Left renal pelvis (tissue), 4 donors: ENCODE data around the gene SLC4A3. TPM values are rescaled to one million over a fixed set of nuclear protein-coding genes. Genes with fewer than 3 reads are reported as not detected.
A peak's percentile ranks its signal among the peaks of the same experiment; 100 is the strongest.
"Not testable (repeated sequence)": the region's sequence is repeated elsewhere in the genome, so short reads cannot be mapped to it uniquely, and the experiment has no call there.

Experiments
- DNase-seq, 4 donors: peaks; one replicate each; pipeline ENCODE4 v3.0.0-alpha.2; 2013; ENCODE audit warnings: low read depth in 4 of 4, low spot score in 3 of 4
- polyA plus RNA-seq, 4 donors: library from polyadenylated mRNA; unstranded; fragments of 120-200 nt; gene quantifications; one replicate each; pipeline ENCODE4 v1.2.1, GENCODE V29; 2013; ENCODE audit not compliant: insufficient read length in 4 of 4

SLC4A3 gene
- polyA plus RNA-seq, 4 donors: 7.3 to 13.5 (median 8.5) TPM

GRCh38 chr2:219672406-219672805, 45.0 kb downstream of the SLC4A3 start:
- no peak for DNase-seq

GRCh38 chr2:219675221-219675620, 47.8 kb downstream of the SLC4A3 start:
- DNase-seq: no peak

DNA sequence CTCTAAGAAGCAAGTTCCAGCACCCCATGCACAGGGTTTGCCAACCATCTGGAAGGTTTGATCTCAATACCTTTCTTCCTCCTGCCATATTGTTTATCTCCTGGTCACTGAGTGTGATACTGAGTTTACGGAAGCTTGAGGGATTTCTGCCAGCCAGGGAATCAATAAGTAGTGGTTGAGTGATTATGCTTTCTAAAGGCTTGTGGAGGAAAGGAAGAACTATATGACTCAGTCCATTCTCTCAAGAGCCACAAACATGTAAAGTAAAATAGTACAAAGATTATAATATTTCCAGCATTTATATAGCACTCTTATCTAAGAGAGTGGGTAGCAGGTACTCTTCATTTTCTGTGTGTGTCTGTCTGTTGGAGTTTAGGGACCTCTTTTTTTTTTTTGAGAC, 49.2 kb downstream of the SLC4A3 start:
- no peak for DNase-seq

DNA sequence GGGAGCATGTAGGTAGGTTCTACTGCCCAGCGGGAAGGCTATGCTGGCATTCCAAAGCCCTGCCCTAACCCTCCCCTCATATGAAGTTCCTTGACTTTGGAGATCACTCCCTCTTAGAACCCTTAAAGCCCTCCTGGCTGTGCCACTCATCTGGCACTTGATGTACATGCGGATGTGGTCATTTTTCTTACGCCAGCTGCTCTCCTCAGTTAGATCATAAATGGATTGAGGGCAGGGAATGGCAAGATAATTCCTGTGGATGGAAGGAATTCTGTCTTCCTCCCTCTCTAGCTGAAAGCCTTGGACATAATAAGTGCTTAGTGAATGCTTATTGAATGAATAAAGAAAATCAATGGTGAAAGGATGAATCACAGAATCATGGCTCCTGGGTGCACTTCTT, 51.6 kb downstream of the SLC4A3 start:
- DNase-seq: no peak

- DNase-seq: no peak
These were observed 52.1 kb downstream of the SLC4A3 start for GRCh38 chr2:219679571-219679970.

- DNase-seq: no peak
These were observed 53.7 kb downstream of the SLC4A3 start for GRCh38 chr2:219680958-219681693.

DNA sequence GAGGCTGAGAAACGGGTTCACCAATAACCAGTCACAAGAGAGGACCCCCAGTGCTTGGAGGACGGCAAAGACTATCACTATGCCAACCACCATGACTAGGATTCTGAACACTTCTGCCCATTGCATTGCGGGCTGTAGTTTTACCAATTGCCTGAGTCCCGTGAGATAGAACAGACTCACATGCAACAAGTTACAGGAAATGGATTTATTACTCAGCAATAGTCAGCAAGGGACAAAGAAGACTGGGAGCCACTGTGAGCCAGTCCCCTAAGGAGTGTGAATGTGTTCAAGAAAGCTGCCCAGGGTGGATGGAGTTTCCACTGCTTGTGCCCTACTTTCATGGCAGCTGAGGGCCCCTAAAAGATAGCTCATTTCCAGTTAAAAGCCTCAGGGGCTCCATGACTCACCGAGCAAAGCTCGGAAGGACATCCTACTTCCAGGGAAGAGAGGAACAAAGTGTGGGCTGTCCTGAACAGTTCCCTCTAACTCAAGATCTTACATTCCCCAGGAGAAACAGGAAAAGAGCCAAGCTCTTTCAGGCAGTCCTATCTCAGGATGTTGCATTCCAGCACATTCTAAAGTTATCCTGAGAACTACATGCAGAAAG, 54.4 kb downstream of the SLC4A3 start:
- no peak for DNase-seq

DNA sequence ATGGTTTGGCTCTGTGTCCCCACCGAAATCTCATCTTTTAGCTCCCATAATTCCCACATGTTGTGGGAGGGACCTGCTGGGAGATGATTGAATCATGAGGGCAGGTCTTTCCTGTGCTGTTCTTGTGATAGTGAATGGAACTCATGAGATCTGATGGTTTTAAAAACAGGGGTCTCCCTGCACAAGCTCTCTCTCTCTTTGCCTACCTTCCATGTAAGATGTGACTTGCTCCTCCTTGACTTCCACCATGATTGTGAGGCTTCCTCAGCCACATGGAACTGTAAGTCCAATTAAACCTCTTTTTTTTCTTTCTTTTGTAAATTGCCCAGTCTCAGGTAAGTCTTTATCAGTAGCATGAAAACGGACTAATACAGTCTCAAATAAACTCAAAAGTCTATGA, 56.0 kb downstream of the SLC4A3 start:
- DNase-seq: not testable (repeated sequence)

GRCh38 chr2:219684721-219685689, 57.6 kb downstream of the SLC4A3 start:
- DNase-seq: peak in 1 of 4 donors; percentile 56

DNA sequence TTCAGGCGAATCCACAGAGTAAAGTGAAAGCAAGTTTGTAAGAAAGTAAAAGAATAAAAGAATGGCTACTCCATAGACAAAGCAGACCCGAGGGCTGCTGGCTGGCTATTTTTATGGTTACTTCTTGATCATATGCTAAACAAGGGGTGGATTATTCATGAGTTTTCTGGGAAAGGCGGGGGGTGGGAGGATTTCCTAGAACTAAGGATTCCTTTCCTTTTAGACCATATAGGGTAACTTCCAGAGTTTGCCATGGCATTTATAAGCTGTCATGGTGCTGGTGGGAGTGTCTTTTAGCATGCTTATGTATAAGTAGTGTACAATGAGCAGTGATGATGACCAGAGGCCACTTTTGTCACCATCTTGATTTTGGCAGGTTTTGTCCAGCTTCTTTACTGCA, 59.8 kb downstream of the SLC4A3 start:
- no peak for DNase-seq

DNA sequence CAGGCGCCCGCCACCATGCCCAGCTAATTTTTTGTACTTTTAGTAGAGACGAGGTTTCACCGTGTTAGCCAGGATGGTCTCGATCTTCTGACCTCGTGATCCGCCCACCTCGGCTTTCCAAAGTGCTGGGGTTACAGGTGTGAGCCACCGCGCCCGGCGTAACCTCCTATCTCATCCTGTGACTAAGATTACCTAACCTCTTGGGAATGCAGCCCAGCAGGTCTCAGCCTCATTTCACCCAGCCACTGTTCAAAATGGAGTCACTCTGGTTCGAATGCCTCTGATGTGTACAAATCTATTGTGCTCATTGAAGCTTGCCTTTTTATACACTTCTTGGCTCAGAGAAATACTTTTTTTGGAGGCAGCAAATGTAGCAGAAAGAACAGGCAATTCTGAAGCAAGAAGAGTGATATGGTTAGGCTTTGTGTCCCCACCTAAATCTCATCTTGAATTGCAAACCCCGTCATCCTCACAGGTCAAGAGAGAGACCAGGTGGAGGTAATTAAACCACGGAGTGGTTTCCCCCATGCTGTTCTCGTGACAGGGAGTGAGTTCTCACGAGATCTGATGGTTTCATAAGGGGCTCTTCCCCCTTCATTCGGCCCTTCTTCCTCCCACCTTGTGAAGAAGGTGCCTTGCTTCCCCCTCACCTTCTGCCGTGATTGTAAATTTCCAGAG, 60.6 kb downstream of the SLC4A3 start:
- DNase-seq: no peak

GRCh38 chr2:219688560-219689445, 61.4 kb downstream of the SLC4A3 start:
- DNase-seq: no peak

GRCh38 chr2:219689676-219690628, 62.5 kb downstream of the SLC4A3 start:
- DNase-seq: no peak

GRCh38 chr2:219691571-219691970, 64.1 kb downstream of the SLC4A3 start:
- DNase-seq: no peak

Other genes starting within 250 kb of the SLC4A3 start
- 10 to 100 TPM; 44.7 to 82.9 (median 57.8) TPM for gene DNPEP, start 239.7 kb upstream of the SLC4A3 start, polyA plus RNA-seq
- gene DES, start 209.3 kb upstream of the SLC4A3 start, polyA plus RNA-seq: 10 to 100 TPM in 2 of 4 donors, 1 to 10 TPM in 2; 5.5 to 10.4 (median 8.1) TPM
- 10 to 100 TPM in 3 of 4 donors, 1 to 10 TPM in 1; 9.7 to 18.0 (median 12.5) TPM for gene SPEG, start 192.8 kb upstream of the SLC4A3 start, polyA plus RNA-seq
- 10 to 100 TPM; 29.7 to 43.8 (median 32.7) TPM for gene GMPPA, start 128.7 kb upstream of the SLC4A3 start, polyA plus RNA-seq
- gene ASIC4, start 113.1 kb upstream of the SLC4A3 start, polyA plus RNA-seq: under 1 TPM; 0.06 to 0.37 (median 0.19) TPM
- gene CHPF, start 83.8 kb upstream of the SLC4A3 start, polyA plus RNA-seq: 10 to 100 TPM; 27.4 to 75.8 (median 33.2) TPM
- 1 to 10 TPM; 2.5 to 3.7 (median 2.9) TPM for gene TMEM198, start 83.6 kb upstream of the SLC4A3 start, polyA plus RNA-seq
- gene OBSL1, start 56.1 kb upstream of the SLC4A3 start, polyA plus RNA-seq: 100 to 1,000 TPM; 104 to 200 (median 132) TPM
- 1 to 10 TPM in 3 of 4 donors, under 1 TPM in 1; 0.86 to 1.9 (median 1.6) TPM for gene INHA, start 55.3 kb upstream of the SLC4A3 start, polyA plus RNA-seq
- 10 to 100 TPM; 18.8 to 39.0 (median 24.4) TPM for gene STK11IP, start 29.8 kb upstream of the SLC4A3 start, polyA plus RNA-seq